Measurements from ENCODE around the gene TUBD1. TPM values are rescaled to one million over a fixed set of nuclear protein-coding genes. Genes with fewer than 3 reads are reported as not detected.

TUBD1 gene
- total and polyA plus RNA-seq, 2 of the 13 experiments (the other 11 are each of a cell fraction or from before 2014, with no cell fraction given) = 18.2 to 25.9 TPM

- TF ChIP-seq ZNF562 (CRISPR knock-in tag; IDR thresholded peaks at IDR 0.05; ENCODE audit: borderline replicate concordance) (no peak), PBX2 (CRISPR knock-in tag; IDR thresholded peaks at IDR 0.05) (no peak), NAIF1 (CRISPR knock-in tag; IDR thresholded peaks at IDR 0.05; ENCODE audit: borderline replicate concordance) (no peak; the same call in 1 of the 2 replicates), KAT2B (IDR thresholded peaks at IDR 0.05; ENCODE audit: borderline replicate concordance, low read depth, low read length) (no peak), JUN (CRISPR knock-in tag; IDR thresholded peaks at IDR 0.05) (0 out of 2 replicates have a peak, but pooled peaks have one; percentile 3), ZFAT (CRISPR knock-in tag; conservative IDR thresholded peaks at IDR 0.05) (no peak), ZNF101 (CRISPR knock-in tag; IDR thresholded peaks at IDR 0.05; ENCODE audit: borderline replicate concordance, low read depth) (no peak), PAX8 (CRISPR knock-in tag; IDR thresholded peaks at IDR 0.05; ENCODE audit: borderline replicate concordance) (0 out of 2 replicates have a peak, but pooled peaks have one; percentile 5), NFIC (IDR thresholded peaks at IDR 0.05; ENCODE audit: low read length) (no peak; the same call in 1 of the 2 replicates), ZNF207 (IDR thresholded peaks at IDR 0.05; ENCODE audit: borderline replicate concordance) (no peak), ZNF572 (CRISPR knock-in tag; IDR thresholded peaks at IDR 0.05) (no peak), ZNF75D (CRISPR knock-in tag; IDR thresholded peaks at IDR 0.05; ENCODE audit: borderline replicate concordance) (no peak)
- TF ChIP-seq, protein P1, sequence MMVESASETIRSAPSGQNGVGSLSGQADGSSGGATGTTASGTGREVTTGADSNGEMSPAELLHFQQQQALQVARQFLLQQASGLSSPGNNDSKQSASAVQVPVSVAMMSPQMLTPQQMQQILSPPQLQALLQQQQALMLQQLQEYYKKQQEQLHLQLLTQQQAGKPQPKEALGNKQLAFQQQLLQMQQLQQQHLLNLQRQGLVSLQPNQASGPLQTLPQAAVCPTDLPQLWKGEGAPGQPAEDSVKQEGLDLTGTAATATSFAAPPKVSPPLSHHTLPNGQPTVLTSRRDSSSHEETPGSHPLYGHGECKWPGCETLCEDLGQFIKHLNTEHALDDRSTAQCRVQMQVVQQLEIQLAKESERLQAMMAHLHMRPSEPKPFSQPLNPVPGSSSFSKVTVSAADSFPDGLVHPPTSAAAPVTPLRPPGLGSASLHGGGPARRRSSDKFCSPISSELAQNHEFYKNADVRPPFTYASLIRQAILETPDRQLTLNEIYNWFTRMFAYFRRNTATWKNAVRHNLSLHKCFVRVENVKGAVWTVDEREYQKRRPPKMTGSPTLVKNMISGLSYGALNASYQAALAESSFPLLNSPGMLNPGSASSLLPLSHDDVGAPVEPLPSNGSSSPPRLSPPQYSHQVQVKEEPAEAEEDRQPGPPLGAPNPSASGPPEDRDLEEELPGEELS (CRISPR knock-in tag; IDR thresholded peaks at IDR 0.05) = peak; percentile 59
- TF ChIP-seq, protein P2, sequence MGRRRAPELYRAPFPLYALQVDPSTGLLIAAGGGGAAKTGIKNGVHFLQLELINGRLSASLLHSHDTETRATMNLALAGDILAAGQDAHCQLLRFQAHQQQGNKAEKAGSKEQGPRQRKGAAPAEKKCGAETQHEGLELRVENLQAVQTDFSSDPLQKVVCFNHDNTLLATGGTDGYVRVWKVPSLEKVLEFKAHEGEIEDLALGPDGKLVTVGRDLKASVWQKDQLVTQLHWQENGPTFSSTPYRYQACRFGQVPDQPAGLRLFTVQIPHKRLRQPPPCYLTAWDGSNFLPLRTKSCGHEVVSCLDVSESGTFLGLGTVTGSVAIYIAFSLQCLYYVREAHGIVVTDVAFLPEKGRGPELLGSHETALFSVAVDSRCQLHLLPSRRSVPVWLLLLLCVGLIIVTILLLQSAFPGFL (CRISPR knock-in tag; IDR thresholded peaks at IDR 0.05) = no peak
- TF ChIP-seq, protein P3, sequence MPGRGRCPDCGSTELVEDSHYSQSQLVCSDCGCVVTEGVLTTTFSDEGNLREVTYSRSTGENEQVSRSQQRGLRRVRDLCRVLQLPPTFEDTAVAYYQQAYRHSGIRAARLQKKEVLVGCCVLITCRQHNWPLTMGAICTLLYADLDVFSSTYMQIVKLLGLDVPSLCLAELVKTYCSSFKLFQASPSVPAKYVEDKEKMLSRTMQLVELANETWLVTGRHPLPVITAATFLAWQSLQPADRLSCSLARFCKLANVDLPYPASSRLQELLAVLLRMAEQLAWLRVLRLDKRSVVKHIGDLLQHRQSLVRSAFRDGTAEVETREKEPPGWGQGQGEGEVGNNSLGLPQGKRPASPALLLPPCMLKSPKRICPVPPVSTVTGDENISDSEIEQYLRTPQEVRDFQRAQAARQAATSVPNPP (CRISPR knock-in tag; IDR thresholded peaks at IDR 0.05) = no peak
- TF ChIP-seq, protein P4, sequence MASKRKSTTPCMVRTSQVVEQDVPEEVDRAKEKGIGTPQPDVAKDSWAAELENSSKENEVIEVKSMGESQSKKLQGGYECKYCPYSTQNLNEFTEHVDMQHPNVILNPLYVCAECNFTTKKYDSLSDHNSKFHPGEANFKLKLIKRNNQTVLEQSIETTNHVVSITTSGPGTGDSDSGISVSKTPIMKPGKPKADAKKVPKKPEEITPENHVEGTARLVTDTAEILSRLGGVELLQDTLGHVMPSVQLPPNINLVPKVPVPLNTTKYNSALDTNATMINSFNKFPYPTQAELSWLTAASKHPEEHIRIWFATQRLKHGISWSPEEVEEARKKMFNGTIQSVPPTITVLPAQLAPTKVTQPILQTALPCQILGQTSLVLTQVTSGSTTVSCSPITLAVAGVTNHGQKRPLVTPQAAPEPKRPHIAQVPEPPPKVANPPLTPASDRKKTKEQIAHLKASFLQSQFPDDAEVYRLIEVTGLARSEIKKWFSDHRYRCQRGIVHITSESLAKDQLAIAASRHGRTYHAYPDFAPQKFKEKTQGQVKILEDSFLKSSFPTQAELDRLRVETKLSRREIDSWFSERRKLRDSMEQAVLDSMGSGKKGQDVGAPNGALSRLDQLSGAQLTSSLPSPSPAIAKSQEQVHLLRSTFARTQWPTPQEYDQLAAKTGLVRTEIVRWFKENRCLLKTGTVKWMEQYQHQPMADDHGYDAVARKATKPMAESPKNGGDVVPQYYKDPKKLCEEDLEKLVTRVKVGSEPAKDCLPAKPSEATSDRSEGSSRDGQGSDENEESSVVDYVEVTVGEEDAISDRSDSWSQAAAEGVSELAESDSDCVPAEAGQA (IDR thresholded peaks at IDR 0.05; ENCODE audit: low read depth) = no peak
- TF ChIP-seq, protein P4 (CRISPR knock-in tag; IDR thresholded peaks at IDR 0.05; ENCODE audit: borderline replicate concordance) = no peak
These were observed 46.9 kb downstream of the TUBD1 start (continued) for GRCh38 chr17:59845595-59846393.
